CD1c-positive myeloid dendritic cell (primary cell): ENCODE measurements around the gene KIAA0408.
"Not testable (repeated sequence)": the region's sequence is repeated elsewhere in the genome, so short reads cannot be mapped to it uniquely, and the experiment has no call there.

Experiments used
- DNase-seq: peaks from one replicate; pipeline ENCODE4 v3.0.0-alpha.2; 2016; ENCODE audit errors: extremely low spot score

The KIAA0408 gene

GRCh38 chr6:127463056-127463455 is 3.9 kb upstream of the KIAA0408 start:
- no peak for DNase-seq

DNA sequence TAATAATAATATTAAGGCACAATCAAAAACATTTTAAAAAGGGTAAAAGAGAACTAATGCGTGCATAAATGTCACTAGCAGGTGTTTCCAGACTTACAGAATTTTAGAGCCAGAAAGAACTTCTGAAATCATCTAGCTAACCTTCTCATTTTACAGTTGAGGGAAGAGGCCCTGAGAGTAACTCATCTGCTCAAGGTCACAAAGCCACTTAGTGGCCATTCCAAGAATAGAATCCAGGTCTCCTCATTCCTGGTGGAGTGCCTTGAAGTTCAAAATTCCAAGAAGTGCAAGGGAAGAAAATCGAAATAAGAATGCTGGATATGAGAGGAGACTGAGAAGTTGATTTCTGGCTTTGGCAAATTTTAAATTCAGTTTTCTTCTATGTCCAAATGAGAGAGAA is 3.2 kb upstream of the KIAA0408 start:
- no peak for DNase-seq

- no peak for DNase-seq
Observed at GRCh38 chr6:127460465-127460864, 1.3 kb upstream of the KIAA0408 start.

GRCh38 chr6:127458817-127459216 is 372 bp downstream of the KIAA0408 start:
- DNase-seq: no peak

GRCh38 chr6:127458222-127458621 is 967 bp downstream of the KIAA0408 start:
- DNase-seq: no peak

- DNase-seq: peak; percentile 90
Observed at GRCh38 chr6:127457456-127458064, 1.6 kb downstream of the KIAA0408 start.

DNA sequence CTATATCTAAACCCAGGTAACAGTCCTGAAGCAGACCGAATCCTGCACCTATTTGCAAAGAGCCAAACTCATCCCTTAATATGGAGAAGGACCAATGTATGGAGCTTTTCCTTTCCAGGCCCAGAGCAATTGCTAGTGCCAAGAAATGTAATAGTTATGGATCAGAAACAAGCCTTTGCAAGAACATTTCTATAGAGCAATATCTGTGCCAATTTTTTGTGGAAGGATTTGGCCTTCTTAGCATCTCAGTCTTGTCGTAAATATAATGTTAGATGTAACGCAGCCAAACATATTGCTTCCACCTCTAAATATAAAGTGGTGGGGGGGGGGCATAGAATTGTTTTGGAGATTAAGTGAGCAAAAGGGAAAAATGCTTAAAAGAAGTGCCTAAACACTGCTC is 2.7 kb downstream of the KIAA0408 start:
- DNase-seq: no peak

- DNase-seq: no peak
Observed at GRCh38 chr6:127453845-127454619, 5.2 kb downstream of the KIAA0408 start.

- DNase-seq: no peak
Observed at GRCh38 chr6:127452803-127453202, 6.4 kb downstream of the KIAA0408 start.

- DNase-seq: no peak
Observed at GRCh38 chr6:127451388-127451787, 7.8 kb downstream of the KIAA0408 start.

DNA sequence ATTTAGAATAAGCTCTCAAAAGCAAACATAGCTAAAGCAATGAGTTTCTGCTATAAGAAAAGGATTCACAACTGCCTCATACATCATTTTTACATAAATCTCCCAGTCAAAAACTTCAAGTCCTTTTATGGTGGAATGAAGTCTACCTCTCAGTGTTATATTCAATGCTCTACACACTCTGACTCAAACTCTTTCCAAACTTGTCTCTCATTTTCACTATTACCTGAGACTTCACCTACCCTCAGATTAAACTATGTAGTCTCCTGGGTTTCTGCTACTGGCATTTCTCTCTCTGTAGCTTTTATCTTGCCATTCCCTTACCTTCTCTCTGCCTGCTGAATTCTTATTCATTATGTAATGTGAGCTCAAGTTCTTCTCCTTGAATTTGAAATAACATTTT is 11.4 kb downstream of the KIAA0408 start:
- no peak for DNase-seq

DNA sequence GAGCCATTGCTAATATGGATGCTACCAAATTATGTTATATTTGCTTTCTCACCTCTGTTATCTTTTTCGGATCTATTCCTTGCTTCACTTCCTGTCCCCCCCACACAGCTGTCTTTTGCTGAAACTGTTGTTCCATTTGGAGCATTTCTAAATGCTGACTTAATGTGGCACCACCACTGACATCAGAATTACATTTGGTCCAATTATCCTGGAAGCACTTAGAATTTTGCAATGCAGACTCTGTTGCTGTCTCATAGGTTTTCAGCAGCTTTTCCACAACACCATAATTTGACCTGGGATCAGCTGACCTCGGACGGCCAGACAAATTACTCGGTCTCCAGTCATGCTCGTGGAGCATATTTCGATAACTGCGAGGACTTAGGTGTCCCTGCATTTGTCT is 12.8 kb downstream of the KIAA0408 start:
- DNase-seq: no peak

DNA sequence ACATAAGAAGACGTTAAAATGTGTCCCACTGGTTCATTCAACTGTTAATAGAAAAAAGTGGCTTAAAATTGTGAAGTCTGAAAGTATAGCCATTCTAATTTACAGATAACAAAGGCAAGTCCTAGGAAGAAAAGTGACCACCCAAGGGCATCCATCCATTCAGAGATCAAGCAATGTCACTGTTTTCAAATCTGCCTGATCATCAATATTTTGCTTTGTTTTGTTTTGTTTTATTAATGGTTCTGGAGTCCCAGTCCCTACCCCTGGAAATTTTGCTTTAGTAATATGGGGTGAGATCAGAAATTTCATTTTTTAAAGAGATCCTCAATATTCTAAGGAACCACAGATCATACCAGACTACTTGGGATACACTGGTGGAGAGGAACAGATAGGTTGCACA is 17.3 kb downstream of the KIAA0408 start:
- DNase-seq: no peak

DNA sequence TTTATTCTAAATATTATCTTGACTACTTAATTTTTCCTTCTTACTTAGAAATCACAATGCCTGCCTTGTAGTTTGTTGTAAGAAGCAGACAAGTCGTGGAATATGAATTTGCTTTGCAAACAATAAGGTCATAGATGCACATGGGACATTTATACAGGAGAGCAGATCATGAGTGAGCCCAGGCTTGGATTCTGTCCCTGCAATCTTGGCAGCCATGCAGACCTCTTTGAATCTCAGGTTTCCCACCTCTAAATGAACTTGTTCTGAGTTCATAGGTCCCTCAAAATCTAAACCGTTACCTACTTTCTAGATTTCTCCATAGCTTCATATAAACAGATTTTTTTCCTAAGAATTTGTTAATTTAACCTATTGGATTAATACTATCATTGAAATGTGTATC is 19.5 kb downstream of the KIAA0408 start:
- DNase-seq: no peak

- no peak for DNase-seq
Observed at GRCh38 chr6:127436578-127437110, 22.5 kb downstream of the KIAA0408 start.

DNA sequence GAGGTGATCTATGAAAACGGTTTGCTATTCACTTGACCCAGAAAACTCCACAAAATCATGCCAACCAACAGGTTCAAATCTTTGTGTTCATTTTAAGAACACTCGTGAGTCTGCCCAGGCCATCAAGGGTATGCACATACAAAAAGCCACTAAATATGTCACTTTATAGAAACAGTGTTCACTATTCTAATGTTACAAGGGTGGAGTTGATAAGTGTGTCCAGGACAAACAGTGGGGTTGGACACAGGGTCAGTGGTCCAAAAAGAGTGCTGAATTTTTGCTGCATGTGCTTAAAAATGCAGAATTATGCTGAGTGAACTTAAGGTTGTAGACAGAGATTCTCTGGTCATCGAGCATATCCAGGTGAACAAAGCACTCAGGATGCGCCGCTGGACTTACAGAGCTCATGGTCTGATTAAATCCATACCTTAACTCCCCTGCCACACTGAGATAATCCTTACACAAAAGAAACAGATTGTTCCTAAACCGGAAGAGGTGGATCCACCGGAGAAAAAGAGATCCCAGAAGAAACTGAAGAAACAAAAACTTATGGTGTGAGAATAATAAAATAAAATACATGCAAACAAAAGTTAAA is 23.5 kb downstream of the KIAA0408 start:
- DNase-seq: no peak

DNA sequence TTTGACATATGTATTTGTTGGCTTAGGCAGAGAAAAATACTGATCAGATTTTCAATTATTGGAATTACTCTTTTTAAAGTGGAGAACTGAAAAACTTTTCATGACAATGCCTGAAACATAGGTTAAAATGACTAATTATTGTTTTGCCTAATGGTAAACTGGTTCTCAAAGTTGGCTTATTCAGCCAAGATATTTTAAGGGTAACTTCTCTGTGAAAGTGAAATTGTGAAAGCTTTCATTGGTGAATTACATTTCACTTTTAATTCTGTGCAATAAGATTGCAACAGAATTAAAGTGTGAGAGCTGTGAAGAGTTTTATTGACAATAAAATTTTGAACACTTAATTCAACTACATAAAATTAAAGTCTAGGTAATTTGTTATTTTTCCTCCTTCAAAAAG is 24.5 kb downstream of the KIAA0408 start:
- no peak for DNase-seq

GRCh38 chr6:127428562-127428961 is 30.6 kb downstream of the KIAA0408 start:
- not testable (repeated sequence) for DNase-seq

GRCh38 chr6:127423921-127424320 is 35.3 kb downstream of the KIAA0408 start:
- peak; percentile 41 for DNase-seq

DNA sequence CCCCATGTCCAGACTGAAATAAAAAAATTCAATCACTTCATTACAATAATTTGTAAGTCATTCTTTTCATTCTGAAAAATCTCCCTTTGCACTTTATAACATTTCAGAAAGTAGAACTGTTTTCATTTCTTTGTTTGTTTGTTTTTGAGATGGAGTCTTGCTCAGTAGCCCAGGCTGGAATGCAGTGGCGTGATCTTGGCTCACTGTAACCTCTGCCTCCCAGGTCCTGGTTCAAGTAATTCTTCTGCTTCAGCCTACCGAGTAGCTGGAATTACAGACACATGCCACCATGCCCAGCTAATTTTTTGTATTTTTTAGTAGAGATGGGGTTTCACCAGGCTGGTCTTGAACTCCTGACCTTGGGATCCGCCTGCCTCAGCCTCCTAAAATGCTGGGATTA is 38.0 kb downstream of the KIAA0408 start:
- DNase-seq: not testable (repeated sequence)

DNA sequence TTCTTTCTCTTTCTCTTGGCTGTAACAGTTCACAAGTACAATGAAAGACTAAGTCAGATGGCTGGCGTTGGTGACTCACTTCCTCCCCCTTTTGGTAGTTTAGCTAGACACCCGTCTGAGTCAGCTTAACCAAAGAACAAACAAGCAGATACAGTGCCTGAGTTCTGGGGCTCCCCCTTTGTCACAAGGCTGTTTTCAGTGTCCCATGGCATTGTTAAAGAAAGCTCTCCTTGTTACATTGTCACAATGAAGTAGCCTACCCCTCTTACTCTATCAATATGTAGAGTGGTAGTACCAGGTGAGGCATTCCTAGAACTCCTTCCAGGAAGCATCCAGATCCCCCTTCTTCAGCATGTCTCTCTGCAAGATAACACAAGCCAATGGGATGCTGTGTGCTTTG is 38.6 kb downstream of the KIAA0408 start:
- peak; percentile 83 for DNase-seq

DNA sequence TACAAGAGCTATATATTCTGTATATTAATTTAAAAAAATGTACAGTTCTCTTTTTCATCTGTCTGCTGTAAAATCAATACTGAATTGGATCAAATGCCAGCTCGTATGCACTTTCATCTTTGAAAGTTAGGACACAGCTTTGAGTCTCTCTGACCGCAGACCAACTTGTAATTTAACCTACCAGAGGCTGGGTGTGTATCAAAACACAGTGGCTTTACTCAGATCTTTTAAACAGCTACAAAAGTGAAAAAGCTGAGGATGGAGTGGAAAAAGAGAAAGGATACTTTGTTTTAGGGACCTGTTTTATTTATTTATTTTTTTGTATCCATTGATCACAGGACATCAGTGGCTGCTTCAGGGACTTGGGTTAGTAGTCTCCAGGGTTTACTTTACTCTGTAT is 44.1 kb downstream of the KIAA0408 start:
- DNase-seq: no peak

DNA sequence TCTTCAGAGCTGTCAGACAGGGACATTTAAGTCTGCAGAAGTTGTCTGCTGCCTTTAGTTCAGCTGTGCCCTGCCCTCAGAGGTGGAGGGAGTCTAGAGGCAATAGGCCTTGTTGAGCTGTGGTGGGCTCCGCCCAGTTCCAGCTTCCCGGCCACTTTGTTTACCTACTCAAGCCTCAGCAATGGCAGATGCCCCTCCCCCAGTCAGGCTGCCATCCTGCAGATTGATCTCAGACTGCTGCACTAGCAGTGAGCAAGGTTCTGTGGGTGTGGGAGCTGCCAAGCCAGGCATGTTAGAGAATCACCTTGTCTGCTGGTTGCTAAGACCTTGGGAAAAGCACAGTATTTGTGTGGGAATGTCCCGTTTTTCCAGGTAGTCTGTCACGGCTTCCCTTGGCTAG is 46.1 kb downstream of the KIAA0408 start:
- DNase-seq: not testable (repeated sequence)
